Measurements from ENCODE around the gene CNTNAP2. TPM values are rescaled to one million over a fixed set of nuclear protein-coding genes. Genes with fewer than 3 reads are reported as not detected.

The CNTNAP2 gene
- total RNA-seq, 1 donor: 7.6 TPM

GRCh38 chr7:148095066-148095465, 1978.5 kb downstream of the CNTNAP2 start:
- no peaks in the 10 kb centered on the region for H3K4me1 ChIP-seq (ENCODE audit: insufficient read depth, low read length)
- H2AFZ ChIP-seq (ENCODE audit: low read length): peak overlapping the region; percentile 57
- H3K27ac ChIP-seq (ENCODE audit: low read depth, low read length): no peak overlapping the region
- no peaks in the 10 kb centered on the region for H3K9me3 ChIP-seq (ENCODE audit: low read depth, low read length)
- no peaks in the 10 kb centered on the region for H3K36me3 ChIP-seq (ENCODE audit: insufficient read depth, low read length)
- no peak overlapping the region for H3K4me3 ChIP-seq (ENCODE audit: insufficient read depth, low read length)
- no peaks in the 10 kb centered on the region for H3K27me3 ChIP-seq (ENCODE audit: insufficient read depth, low read length)
- no peaks in the 10 kb centered on the region for H4K20me1 ChIP-seq (ENCODE audit: insufficient read depth, low read length)
- no peak for TF ChIP-seq CTCF (IDR thresholded peaks at IDR 0.05; ENCODE audit: extremely low read depth, low read depth, low read length)
- no peaks in the 10 kb centered on the region for H3K79me2 ChIP-seq (ENCODE audit: insufficient read depth, low read length)
- H3K4me2 ChIP-seq (ENCODE audit: insufficient read depth, low read length): peak overlapping the region; percentile 30
- DNase-seq (ENCODE audit: insufficient read length, low spot score, missing footprints): peak; percentile 21

GRCh38 chr7:148104136-148104716, 1987.6 kb downstream of the CNTNAP2 start:
- no peak for TF ChIP-seq CTCF (IDR thresholded peaks at IDR 0.05; ENCODE audit: extremely low read depth, low read depth, low read length)
- Histone ChIP-seq H3K27me3 (ENCODE audit: insufficient read depth, low read length) (no peaks in the 10 kb centered on the region), H3K27ac (ENCODE audit: low read depth, low read length) (no peak overlapping the region), H3K36me3 (ENCODE audit: insufficient read depth, low read length) (no peaks in the 10 kb centered on the region), H3K4me3 (ENCODE audit: insufficient read depth, low read length) (no peak overlapping the region), H3K4me2 (ENCODE audit: insufficient read depth, low read length) (no peak overlapping the region), H2AFZ (ENCODE audit: low read length) (no peak overlapping the region), H3K79me2 (ENCODE audit: insufficient read depth, low read length) (no peaks in the 10 kb centered on the region), H3K9me3 (ENCODE audit: low read depth, low read length) (no peaks in the 10 kb centered on the region), H4K20me1 (ENCODE audit: insufficient read depth, low read length) (no peaks in the 10 kb centered on the region), H3K4me1 (ENCODE audit: insufficient read depth, low read length) (no peaks in the 10 kb centered on the region)
- DNase-seq (ENCODE audit: insufficient read length, low spot score, missing footprints): no peak

- Histone ChIP-seq H4K20me1 (ENCODE audit: insufficient read depth, low read length) (no peaks in the 10 kb centered on the region), H3K27me3 (ENCODE audit: insufficient read depth, low read length) (no peaks in the 10 kb centered on the region), H3K4me2 (ENCODE audit: insufficient read depth, low read length) (no peak overlapping the region), H3K4me1 (ENCODE audit: insufficient read depth, low read length) (no peaks in the 10 kb centered on the region), H3K36me3 (ENCODE audit: insufficient read depth, low read length) (no peaks in the 10 kb centered on the region), H3K9me3 (ENCODE audit: low read depth, low read length) (no peaks in the 10 kb centered on the region), H3K27ac (ENCODE audit: low read depth, low read length) (no peak overlapping the region), H3K79me2 (ENCODE audit: insufficient read depth, low read length) (no peaks in the 10 kb centered on the region), H2AFZ (ENCODE audit: low read length) (no peak overlapping the region), H3K4me3 (ENCODE audit: insufficient read depth, low read length) (no peak overlapping the region)
- no peak for TF ChIP-seq CTCF (IDR thresholded peaks at IDR 0.05; ENCODE audit: extremely low read depth, low read depth, low read length)
- no peak for DNase-seq (ENCODE audit: insufficient read length, low spot score, missing footprints)
Observed at GRCh38 chr7:148104924-148105323, 1988.3 kb downstream of the CNTNAP2 start.

- no peak for TF ChIP-seq CTCF (IDR thresholded peaks at IDR 0.05; ENCODE audit: extremely low read depth, low read depth, low read length)
- H3K4me3 ChIP-seq (ENCODE audit: insufficient read depth, low read length): no peak overlapping the region
Observed at GRCh38 chr7:148105853-148106252, 1989.3 kb downstream of the CNTNAP2 start.

More at GRCh38 chr7:148105853-148106252, 1989.3 kb downstream of the CNTNAP2 start:
- no peaks in the 10 kb centered on the region for H3K79me2 ChIP-seq (ENCODE audit: insufficient read depth, low read length)
- no peak overlapping the region for H2AFZ ChIP-seq (ENCODE audit: low read length)
- peak; percentile 37 for DNase-seq (ENCODE audit: insufficient read length, low spot score, missing footprints)
- H3K4me2 ChIP-seq (ENCODE audit: insufficient read depth, low read length): no peak overlapping the region
- no peaks in the 10 kb centered on the region for H3K36me3 ChIP-seq (ENCODE audit: insufficient read depth, low read length)
- no peak overlapping the region for H3K27ac ChIP-seq (ENCODE audit: low read depth, low read length)
- H3K4me1 ChIP-seq (ENCODE audit: insufficient read depth, low read length): no peaks in the 10 kb centered on the region
- no peaks in the 10 kb centered on the region for H3K27me3 ChIP-seq (ENCODE audit: insufficient read depth, low read length)
- H4K20me1 ChIP-seq (ENCODE audit: insufficient read depth, low read length): no peaks in the 10 kb centered on the region
- H3K9me3 ChIP-seq (ENCODE audit: low read depth, low read length): no peaks in the 10 kb centered on the region
